Parathyroid adenoma (tissue), 2 donors: ENCODE results near the gene RBMS1.

ENCODE experiments used
- H2AFZ ChIP-seq: fragments of 300-600 bp; sonication (generic); one replicate; pipeline ENCODE4 v1.7.0; 2017; ENCODE audit warnings: antibody characterized with exemption, mild to moderate bottlenecking
- H3K27ac ChIP-seq: fragments of 300-600 bp; sonication (generic); one replicate; pipeline ENCODE4 v1.7.0; 2017
- H3K27me3 ChIP-seq: fragments of 300-600 bp; sonication (generic); one replicate; pipeline ENCODE4 v1.7.0; 2017; ENCODE audit warnings: low read length; ENCODE audit not compliant: control insufficient read depth, insufficient read depth
- H3K36me3 ChIP-seq: fragments of 300-600 bp; sonication (generic); one replicate; pipeline ENCODE4 v1.7.0; 2017; ENCODE audit warnings: low read length; ENCODE audit not compliant: control insufficient read depth, insufficient read depth
- H3K4me1 ChIP-seq: fragments of 300-600 bp; sonication (generic); one replicate; pipeline ENCODE4 v1.7.0; 2017; ENCODE audit warnings: control low read depth
- H3K4me2 ChIP-seq: fragments of 300-600 bp; sonication (generic); one replicate; pipeline ENCODE4 v1.7.0; 2017; ENCODE audit warnings: low read length
- H3K4me3 ChIP-seq: fragments of 300-600 bp; sonication (generic); one replicate; pipeline ENCODE4 v1.7.0; 2017; ENCODE audit warnings: low read depth, low read length
- H3K79me2 ChIP-seq: fragments of 300-600 bp; sonication (generic); one replicate; pipeline ENCODE4 v1.7.0; 2017; ENCODE audit warnings: control low read depth
- H3K9ac ChIP-seq: fragments of 300-600 bp; sonication (generic); one replicate; pipeline ENCODE4 v1.7.0; 2017; ENCODE audit warnings: mild to moderate bottlenecking
- H3K9me3 ChIP-seq: fragments of 300-600 bp; sonication (generic); one replicate; pipeline ENCODE4 v1.7.0; 2017; ENCODE audit warnings: low read length; ENCODE audit not compliant: control insufficient read depth
- TF ChIP-seq, protein P1 (sequence below): fragments of 300-600 bp; sonication (generic); IDR thresholded peaks from one replicate; pipeline ENCODE4 v1.7.0; 2017; ENCODE audit warnings: antibody characterized with exemption, mild to moderate bottlenecking
- donor health status: primary hyperparathyroidism.

Gene RBMS1

DNA sequence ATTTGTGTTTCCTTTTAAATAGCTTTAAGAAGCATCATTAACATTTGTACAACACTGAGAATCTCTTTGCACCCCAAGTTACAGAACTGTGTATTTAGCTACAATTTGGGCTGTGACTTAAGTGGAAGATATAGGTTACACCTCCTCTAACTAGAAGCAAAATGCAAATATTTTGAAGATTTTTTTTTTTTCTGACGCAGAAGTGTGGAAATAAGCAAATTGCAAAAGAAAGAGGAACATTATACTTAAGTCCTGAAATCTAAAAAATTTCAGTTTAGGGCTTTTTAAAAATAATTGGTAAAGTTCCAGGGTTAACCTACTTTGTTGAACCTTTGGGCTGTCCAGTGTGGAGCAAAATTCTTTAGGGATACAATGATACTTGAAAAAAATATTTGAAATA, 41.4 kb upstream of the RBMS1 start:
- no peaks in the 10 kb centered on the region for H3K27me3 ChIP-seq
- H3K36me3 ChIP-seq = no peaks in the 10 kb centered on the region
- H3K4me1 ChIP-seq = peaks cover 18% of the 10 kb centered on the region
- H3K9ac ChIP-seq = no peak overlapping the region
- H3K4me3 ChIP-seq = no peak overlapping the region
- H3K4me2 ChIP-seq = no peak overlapping the region
- TF ChIP-seq, protein P1, sequence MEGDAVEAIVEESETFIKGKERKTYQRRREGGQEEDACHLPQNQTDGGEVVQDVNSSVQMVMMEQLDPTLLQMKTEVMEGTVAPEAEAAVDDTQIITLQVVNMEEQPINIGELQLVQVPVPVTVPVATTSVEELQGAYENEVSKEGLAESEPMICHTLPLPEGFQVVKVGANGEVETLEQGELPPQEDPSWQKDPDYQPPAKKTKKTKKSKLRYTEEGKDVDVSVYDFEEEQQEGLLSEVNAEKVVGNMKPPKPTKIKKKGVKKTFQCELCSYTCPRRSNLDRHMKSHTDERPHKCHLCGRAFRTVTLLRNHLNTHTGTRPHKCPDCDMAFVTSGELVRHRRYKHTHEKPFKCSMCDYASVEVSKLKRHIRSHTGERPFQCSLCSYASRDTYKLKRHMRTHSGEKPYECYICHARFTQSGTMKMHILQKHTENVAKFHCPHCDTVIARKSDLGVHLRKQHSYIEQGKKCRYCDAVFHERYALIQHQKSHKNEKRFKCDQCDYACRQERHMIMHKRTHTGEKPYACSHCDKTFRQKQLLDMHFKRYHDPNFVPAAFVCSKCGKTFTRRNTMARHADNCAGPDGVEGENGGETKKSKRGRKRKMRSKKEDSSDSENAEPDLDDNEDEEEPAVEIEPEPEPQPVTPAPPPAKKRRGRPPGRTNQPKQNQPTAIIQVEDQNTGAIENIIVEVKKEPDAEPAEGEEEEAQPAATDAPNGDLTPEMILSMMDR = no peak
- H3K79me2 ChIP-seq = no peaks in the 10 kb centered on the region
- H2AFZ ChIP-seq = no peak overlapping the region
- no peak overlapping the region for H3K27ac ChIP-seq
- no peaks in the 10 kb centered on the region for H3K9me3 ChIP-seq

DNA sequence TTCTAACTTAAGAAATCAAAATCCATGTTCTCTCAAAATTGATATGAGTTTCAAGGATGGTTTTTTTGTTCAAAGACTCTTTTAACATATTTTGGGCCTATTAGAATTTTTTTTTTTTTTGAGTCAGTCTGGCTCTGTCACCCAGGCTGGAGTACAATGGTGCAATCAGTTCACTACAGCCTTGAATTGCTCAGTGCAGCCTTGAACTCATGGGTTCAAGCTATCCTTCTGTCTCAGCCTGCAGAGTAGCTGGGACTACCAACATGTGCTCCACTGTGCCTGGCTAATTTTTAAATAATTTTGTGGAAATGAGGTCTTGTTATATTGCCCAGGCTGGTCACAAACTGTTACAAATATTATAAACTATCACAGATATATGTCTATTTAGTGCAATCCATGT, 40.6 kb upstream of the RBMS1 start:
- Histone ChIP-seq H3K4me3 (no peak overlapping the region), H3K4me2 (no peak overlapping the region), H3K9ac (no peak overlapping the region), H2AFZ (peak overlapping the region; percentile 72), H3K4me1 (peaks cover 18% of the 10 kb centered on the region), H3K27ac (no peak overlapping the region), H3K9me3 (no peaks in the 10 kb centered on the region), H3K79me2 (no peaks in the 10 kb centered on the region), H3K27me3 (no peaks in the 10 kb centered on the region), H3K36me3 (no peaks in the 10 kb centered on the region)
- TF ChIP-seq, protein P1 = no peak

DNA sequence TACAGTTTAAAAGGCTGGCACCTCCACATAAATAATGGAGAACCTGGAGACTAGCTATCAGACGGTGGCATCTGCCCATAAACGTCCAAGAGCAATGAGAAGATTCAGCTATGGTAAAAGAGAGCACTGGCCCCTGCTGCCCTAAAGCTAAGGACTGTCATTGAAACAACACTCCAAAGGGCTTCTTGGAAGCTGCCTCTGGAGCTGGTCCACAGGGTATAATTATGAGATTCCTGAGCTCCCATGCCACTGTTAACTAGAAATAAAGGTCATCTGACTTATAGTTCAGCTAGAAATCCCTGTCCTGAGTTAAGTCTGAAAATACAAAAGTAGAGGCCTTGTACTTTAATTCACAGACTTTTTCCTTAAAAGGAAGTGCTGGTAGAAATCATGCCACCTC, 39.9 kb upstream of the RBMS1 start:
- Histone ChIP-seq H3K27me3 (no peaks in the 10 kb centered on the region), H3K4me3 (no peak overlapping the region), H3K9me3 (no peaks in the 10 kb centered on the region), H3K79me2 (no peaks in the 10 kb centered on the region), H3K27ac (no peak overlapping the region), H3K4me2 (no peak overlapping the region), H3K4me1 (peaks cover 18% of the 10 kb centered on the region), H3K9ac (no peak overlapping the region), H2AFZ (peak overlapping the region; percentile 72), H3K36me3 (no peaks in the 10 kb centered on the region)
- TF ChIP-seq, protein P1 = no peak

DNA sequence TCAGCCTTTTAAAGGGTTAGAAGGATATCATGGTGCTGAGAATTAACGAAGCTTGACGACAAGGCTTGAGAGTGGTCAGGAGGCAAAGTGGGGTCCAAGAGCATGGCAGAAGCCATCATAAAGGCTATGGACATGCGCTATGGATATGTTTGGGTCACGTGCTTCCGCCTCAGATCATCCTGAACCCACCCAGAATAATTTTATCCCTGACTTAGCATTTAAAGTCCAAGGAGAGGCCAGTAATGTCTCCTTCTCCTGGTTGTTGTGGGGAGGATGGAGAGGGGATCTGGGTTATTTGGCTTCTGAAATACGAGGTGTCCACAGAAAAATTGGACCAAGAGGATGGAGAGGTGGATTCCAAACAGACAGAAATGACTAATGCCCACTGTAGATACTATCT, 38.8 kb upstream of the RBMS1 start:
- Histone ChIP-seq H3K79me2 (no peaks in the 10 kb centered on the region), H3K27ac (no peak overlapping the region), H3K9me3 (no peaks in the 10 kb centered on the region), H3K4me2 (no peak overlapping the region), H3K36me3 (no peaks in the 10 kb centered on the region), H3K4me3 (no peak overlapping the region), H2AFZ (no peak overlapping the region), H3K9ac (no peak overlapping the region), H3K4me1 (peaks cover 18% of the 10 kb centered on the region), H3K27me3 (no peaks in the 10 kb centered on the region)
- TF ChIP-seq, protein P1 = no peak

DNA sequence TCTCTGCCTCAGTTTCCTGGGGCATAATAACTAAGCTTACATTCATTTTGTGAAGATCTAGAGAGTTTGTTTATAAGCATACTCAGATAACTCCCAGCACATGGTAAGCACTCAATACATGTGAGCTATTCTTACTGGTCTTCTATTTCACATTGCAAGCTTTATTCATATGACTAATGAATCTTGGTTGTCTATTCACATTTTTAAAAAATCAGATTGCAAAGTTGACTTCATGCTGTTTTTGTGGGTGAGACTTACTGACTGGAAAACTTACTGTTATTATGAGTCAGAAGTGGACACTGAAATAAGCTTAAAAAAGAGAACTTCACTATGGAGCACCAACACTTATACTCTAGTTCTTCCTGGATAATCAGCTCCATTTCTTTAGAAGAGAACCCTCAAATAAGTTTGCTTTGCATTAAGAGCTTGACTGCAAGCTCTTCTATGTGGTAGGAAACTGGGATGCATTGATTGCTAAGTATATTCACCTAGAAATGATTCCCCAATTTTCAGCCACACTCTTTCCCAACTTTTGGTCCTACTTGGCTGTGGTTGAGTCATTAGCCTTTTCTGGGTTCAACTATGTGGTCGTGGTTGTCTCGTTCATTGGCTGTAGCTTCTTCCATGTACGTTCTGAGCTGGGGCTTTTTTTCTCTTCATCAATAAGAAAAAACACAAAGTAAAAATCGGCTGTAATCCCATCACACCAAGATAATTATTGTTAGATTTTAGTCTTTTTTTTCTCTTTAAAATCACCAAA, 29.5 kb upstream of the RBMS1 start:
- Histone ChIP-seq H3K4me2 (no peak overlapping the region), H3K9me3 (no peaks in the 10 kb centered on the region), H3K27me3 (no peaks in the 10 kb centered on the region), H3K4me1 (no peaks in the 10 kb centered on the region), H3K79me2 (no peaks in the 10 kb centered on the region), H3K9ac (no peak overlapping the region), H2AFZ (peak overlapping the region; percentile 3), H3K36me3 (no peaks in the 10 kb centered on the region), H3K27ac (no peak overlapping the region), H3K4me3 (no peak overlapping the region)
- TF ChIP-seq, protein P1 = no peak
